Keratinocyte (primary cell): Measurements from ENCODE around the gene PAPOLB. TPM values are rescaled to one million over a fixed set of nuclear protein-coding genes. Genes with fewer than 3 reads are reported as not detected.

Experiments
- DNase-seq: peaks from one replicate; pipeline ENCODE4 v3.0.0-alpha.2; 2011; ENCODE audit warnings: low read depth, missing footprints, low spot score
- FAIRE-seq: peaks from 2 replicates; lab custom pipeline; 2011; peaks lifted over from hg19 to GRCh38; lab: Jason Lieb, UNC
- H2AFZ ChIP-seq: 2 replicates; pipeline ENCODE4 v1.6.0; 2012; ENCODE audit warnings: low read length, control low read depth, inconsistent platforms; ENCODE audit not compliant: control insufficient read depth
- H3K27ac ChIP-seq: 2 replicates; pipeline ENCODE4 v1.5.1; 2011; ENCODE audit warnings: low read length; ENCODE audit not compliant: control insufficient read depth, insufficient read depth
- H3K27me3 ChIP-seq: 3 replicates; pipeline ENCODE4 v1.6.0; 2011; ENCODE audit warnings: low read length; ENCODE audit not compliant: control insufficient read depth, insufficient read depth; ENCODE audit errors: extremely low read depth
- H3K36me3 ChIP-seq, 2 experiments: 2 replicates in 1 of 2; 3 replicates in 1 of 2; pipeline ENCODE4 v1.5.1; 2011; ENCODE audit warnings: low read length in 2 of 2, mild to moderate bottlenecking in 1 of 2; ENCODE audit not compliant: control insufficient read depth in 2 of 2, insufficient read depth in 2 of 2; ENCODE audit errors: extremely low read depth in 1 of 2
- H3K4me1 ChIP-seq: 3 replicates; pipeline ENCODE4 v1.5.1; 2011; ENCODE audit warnings: low read length; ENCODE audit not compliant: control insufficient read depth, insufficient read depth; ENCODE audit errors: extremely low read depth
- H3K4me2 ChIP-seq: 3 replicates; pipeline ENCODE4 v1.6.0; 2011; ENCODE audit warnings: low read depth, low read length; ENCODE audit not compliant: control insufficient read depth, insufficient read depth; ENCODE audit errors: extremely low read depth
- H3K4me3 ChIP-seq, 3 experiments: fragments of 200-600 bp in 1 of 3; sonication (generic) in 1 of 3; 2 replicates in 2 of 3; 3 replicates in 1 of 3; pipeline ENCODE4 v1.5.1; 2011 to 2016; ENCODE audit warnings: low read length in 3 of 3, mild to moderate bottlenecking in 3 of 3, control low read depth in 2 of 3, inconsistent platforms in 1 of 3, low read depth in 1 of 3, mixed read lengths in 1 of 3, mixed run types in 1 of 3, moderate library complexity in 1 of 3; ENCODE audit not compliant: control insufficient read depth in 2 of 3, insufficient read depth in 2 of 3; ENCODE audit errors: extremely low read depth in 1 of 3
- H3K79me2 ChIP-seq: 2 replicates; pipeline ENCODE4 v1.6.0; 2012; ENCODE audit warnings: low read length; ENCODE audit not compliant: control insufficient read depth, insufficient read depth
- H3K9ac ChIP-seq: 3 replicates; pipeline ENCODE4 v1.6.0; 2011; ENCODE audit warnings: low read length; ENCODE audit not compliant: control insufficient read depth, insufficient read depth; ENCODE audit errors: extremely low read depth
- H3K9me1 ChIP-seq: 3 replicates; pipeline ENCODE4 v1.6.0; 2011; ENCODE audit warnings: low read length; ENCODE audit not compliant: control insufficient read depth, insufficient read depth; ENCODE audit errors: extremely low read depth
- H3K9me3 ChIP-seq: 2 replicates; pipeline ENCODE4 v1.5.1; 2012; ENCODE audit warnings: low read depth, low read length; ENCODE audit not compliant: control insufficient read depth
- H4K20me1 ChIP-seq: 3 replicates; pipeline ENCODE4 v1.6.0; 2011; ENCODE audit warnings: low read length; ENCODE audit not compliant: control insufficient read depth, insufficient read depth; ENCODE audit errors: extremely low read depth
- CTCF ChIP-seq, 3 experiments: IDR thresholded peaks in 1 of 3; conservative IDR thresholded peaks in 1 of 3; optimal IDR thresholded peaks in 1 of 3; 2 replicates in 2 of 3; 3 replicates in 1 of 3; pipeline versions ENCODE3 to v1.5.1; 2011; ENCODE audit warnings: low read length in 3 of 3, mild to moderate bottlenecking in 3 of 3, moderate library complexity in 2 of 3, control low read depth in 1 of 3, inconsistent platforms in 1 of 3; ENCODE audit not compliant: insufficient read depth in 2 of 3; ENCODE audit errors: extremely low read depth in 1 of 3
- EZH2 ChIP-seq: IDR thresholded peaks from one replicate; pipeline ENCODE4 v1.6.1; 2012; ENCODE audit warnings: inconsistent platforms, mild to moderate bottlenecking, low read length, moderate library complexity
- dilution Hi-C: fragments of 300-500 bp; cut with MboI; formaldehyde crosslinking; loops from one replicate; pipeline ENCODE4 v1.7.0; 2020; ENCODE audit warnings: low sequenced_read_pairs; ENCODE audit not compliant: extremely low pct_ligation_motif_present
- polyA plus RNA-seq, 5 experiments: library from polyadenylated mRNA; depleted of rRNA in 3 of 5; stranded (reverse) in 3 of 5; stranded (forward) in 1 of 5; unstranded in 1 of 5; fragments of >200 nt; gene quantifications; 1 replicate in 1 of 5; 2 replicates in 3 of 5; 3 replicates in 1 of 5; pipeline versions ENCODE4 v1.2.1 to v1.2.3, GENCODE V29; 2011 to 2012; ENCODE audit warnings: missing spikeins in 2 of 5, low read depth in 1 of 5, low replicate concordance in 1 of 5

PAPOLB gene
- polyA plus RNA-seq, 1 donor (not counting 4 experiments of a cell fraction or from before 2014, with no cell fraction given): not detected

GRCh38 chr7:4828720-4829383 lies 33.0 kb downstream of the PAPOLB start:
- Histone ChIP-seq H3K4me2 (no peak overlapping the region), H3K9me1 (no peaks in the 10 kb centered on the region), H3K9ac (no peak overlapping the region), H3K27me3 (no peaks in the 10 kb centered on the region), H3K4me3 (no peak overlapping the region), H3K4me1 (no peaks in the 10 kb centered on the region), H2AFZ (no peak overlapping the region), H3K9me3 (no peaks in the 10 kb centered on the region), H3K36me3 (no peaks in the 10 kb centered on the region), H3K27ac (no peak overlapping the region), H3K79me2 (no peaks in the 10 kb centered on the region), H4K20me1 (no peaks in the 10 kb centered on the region)
- dilution Hi-C loops: no loop called here
- FAIRE-seq (no peak), DNase-seq (no peak)
- TF ChIP-seq EZH2 (no peak), CTCF (optimal IDR thresholded peaks at IDR 0.05 in 1 of 3, IDR thresholded peaks at IDR 0.05 in 1 of 3, conservative IDR thresholded peaks at IDR 0.05 in 1 of 3; ENCODE audit: extremely low read depth in 1 of 3, insufficient read depth in 2 of 3, low read length in 3 of 3) (no peak)

GRCh38 chr7:4825081-4825480 lies 36.7 kb downstream of the PAPOLB start:
- Histone ChIP-seq H3K4me3 (no peak overlapping the region), H3K27me3 (no peaks in the 10 kb centered on the region), H3K36me3 (no peaks in the 10 kb centered on the region), H3K9ac (no peak overlapping the region), H3K4me2 (no peak overlapping the region), H2AFZ (no peak overlapping the region), H3K27ac (no peak overlapping the region), H3K4me1 (no peaks in the 10 kb centered on the region), H4K20me1 (no peaks in the 10 kb centered on the region), H3K9me1 (no peaks in the 10 kb centered on the region), H3K9me3 (no peaks in the 10 kb centered on the region), H3K79me2 (no peaks in the 10 kb centered on the region)
- dilution Hi-C loops: no loop called here
- no peak for FAIRE-seq
- TF ChIP-seq CTCF (optimal IDR thresholded peaks at IDR 0.05 in 1 of 3, IDR thresholded peaks at IDR 0.05 in 1 of 3, conservative IDR thresholded peaks at IDR 0.05 in 1 of 3; ENCODE audit: extremely low read depth in 1 of 3, insufficient read depth in 2 of 3, low read length in 3 of 3): no peak
- no peak for TF ChIP-seq EZH2
- no peak for DNase-seq
